NCI-H446 treated with DMSO at 0.1 percent for 48 hours (cell line): ENCODE measurements around the gene SPRY2.

ENCODE experiments used
- DNase-seq: peaks from one replicate; lab custom pipeline; 2025; lab: John Stamatoyannopoulos, UW

SPRY2 gene

GRCh38 chr13:80313668-80314256 lies 27.2 kb downstream of the SPRY2 start:
- no peak for DNase-seq

GRCh38 chr13:80312967-80313366 lies 28.0 kb downstream of the SPRY2 start:
- no peak for DNase-seq

DNA sequence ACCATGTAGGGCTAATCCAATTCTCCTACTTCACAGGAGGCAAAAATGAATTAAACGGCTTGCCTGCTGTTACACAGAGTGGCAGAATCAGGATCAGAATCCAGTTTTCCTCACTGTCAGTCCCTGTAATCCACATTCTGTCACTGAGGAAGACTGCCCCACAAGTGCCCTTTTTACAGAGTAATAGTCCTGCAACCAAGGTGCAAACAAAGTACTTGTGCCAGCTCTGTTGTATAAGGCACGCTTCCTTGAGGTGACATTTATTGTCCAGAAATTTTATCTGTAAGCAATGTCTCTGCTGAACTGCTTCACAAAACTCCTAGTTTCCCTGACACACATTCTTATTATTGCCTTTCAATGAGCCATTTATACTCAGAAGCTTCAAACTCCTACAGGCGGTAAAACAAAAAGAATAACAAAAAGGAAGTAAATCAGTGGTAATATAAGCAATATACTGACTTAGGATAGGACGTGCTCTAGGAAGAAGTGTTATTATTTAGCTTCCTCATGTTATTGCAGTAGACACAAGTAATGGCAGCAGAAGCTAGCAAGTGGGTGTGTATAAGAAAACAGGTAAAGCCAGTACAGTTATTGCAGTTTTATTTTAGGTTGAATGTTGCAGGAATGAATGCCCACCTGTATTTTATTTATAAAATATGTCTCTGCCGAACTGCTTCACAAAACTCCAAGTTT lies 28.8 kb downstream of the SPRY2 start:
- DNase-seq = no peak

GRCh38 chr13:80309926-80310325 lies 31.0 kb downstream of the SPRY2 start:
- no peak for DNase-seq

GRCh38 chr13:80307401-80307987 lies 33.4 kb downstream of the SPRY2 start:
- DNase-seq = no peak

DNA sequence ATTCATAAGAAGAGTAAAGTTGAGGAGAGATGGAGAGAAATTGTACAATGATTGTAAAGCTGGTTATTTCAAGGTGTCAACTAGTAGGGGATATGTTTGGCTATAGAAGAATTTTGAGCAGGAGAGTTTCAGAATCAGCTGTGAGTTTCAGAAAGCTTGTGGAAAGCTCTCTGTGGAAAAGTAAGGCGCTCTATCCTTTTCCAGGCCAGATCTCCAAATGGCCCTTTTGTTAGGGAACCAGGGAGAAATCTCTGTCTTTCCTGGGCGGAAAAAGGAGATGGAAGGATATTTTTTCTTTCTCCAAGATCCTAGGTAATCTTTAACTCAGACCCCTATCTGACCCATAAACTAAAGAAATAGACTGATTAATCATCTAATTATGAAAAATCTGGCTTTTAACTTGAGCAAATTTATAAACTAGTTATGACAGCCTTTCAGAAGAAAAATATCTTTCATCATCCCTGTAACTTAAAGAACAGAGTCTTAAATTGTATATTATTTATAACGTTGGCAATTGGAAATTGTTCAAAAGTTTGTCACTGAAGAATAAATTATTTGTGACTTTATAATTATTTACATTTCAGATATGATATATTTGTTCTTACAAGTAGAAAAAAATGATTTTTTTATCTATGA lies 34.5 kb downstream of the SPRY2 start:
- DNase-seq = no peak

DNA sequence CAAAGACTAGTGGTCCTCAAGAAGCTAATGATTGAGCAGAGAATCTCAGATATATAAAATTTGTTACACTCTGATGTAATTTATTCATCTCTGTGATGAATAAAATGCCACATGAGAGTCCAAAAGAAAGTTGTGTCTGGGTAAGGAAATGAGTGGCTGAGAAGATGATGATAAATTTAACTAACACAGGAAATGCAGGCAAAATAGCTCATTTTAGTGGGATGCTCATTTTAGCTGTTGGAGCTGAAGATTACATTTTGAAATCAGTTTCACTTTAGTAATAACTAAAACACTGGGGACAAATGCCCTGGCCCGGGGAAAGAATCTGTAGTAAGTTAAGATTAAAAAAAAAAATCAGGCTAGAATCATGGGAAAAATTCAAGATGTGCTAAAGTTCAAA lies 35.2 kb downstream of the SPRY2 start:
- DNase-seq = no peak

DNA sequence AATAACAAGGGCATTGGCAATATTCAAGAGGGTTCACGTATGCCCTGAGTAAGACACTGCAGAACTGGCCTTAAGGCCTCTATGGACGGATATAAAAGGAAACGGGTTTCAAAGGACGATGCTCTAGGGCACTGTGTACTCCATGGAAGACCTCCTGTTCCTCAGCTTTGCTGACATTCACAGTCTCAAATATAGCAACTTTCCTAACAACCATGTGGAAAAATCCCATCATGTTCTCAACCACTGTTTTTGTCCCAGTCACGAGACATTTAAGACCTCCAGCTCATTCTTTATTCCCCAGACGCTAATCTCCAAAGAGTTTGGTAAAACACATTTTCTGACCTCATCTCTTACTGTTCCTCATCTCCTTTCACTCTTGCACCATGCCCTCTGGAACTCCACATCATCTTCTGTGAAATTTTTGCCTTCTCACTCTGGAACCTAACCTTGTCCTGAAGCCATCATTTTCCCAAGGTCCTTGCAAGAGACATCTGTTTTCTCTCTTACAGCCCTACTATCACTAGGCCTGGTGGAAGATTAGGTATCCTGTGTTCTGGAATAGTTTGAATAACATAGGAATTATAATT lies 37.6 kb downstream of the SPRY2 start:
- no peak for DNase-seq

- DNase-seq = no peak
Observed at GRCh38 chr13:80299046-80299445, 41.9 kb downstream of the SPRY2 start.

- no peak for DNase-seq
Observed at GRCh38 chr13:80297503-80297902, 43.4 kb downstream of the SPRY2 start.

- no peak for DNase-seq
Observed at GRCh38 chr13:80297094-80297493, 43.8 kb downstream of the SPRY2 start.

- DNase-seq = no peak
Observed at GRCh38 chr13:80296638-80297037, 44.3 kb downstream of the SPRY2 start.

DNA sequence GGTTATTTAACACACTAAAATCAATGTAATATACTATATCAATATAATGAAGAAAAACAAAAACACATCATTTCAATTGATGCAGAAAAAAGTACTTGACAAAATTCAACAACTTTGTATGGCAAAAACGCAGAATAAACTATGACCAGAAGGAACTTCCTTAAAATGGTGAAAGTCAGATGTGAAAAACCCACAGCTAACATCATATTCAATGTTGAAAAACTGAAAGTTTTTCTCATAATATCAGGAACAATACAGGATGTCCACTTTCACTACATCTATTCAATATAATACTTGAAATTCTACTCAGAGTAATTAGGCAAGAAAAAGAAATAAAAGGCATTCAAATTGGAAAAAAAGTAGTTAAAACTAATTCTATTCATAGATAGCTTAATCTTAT lies 50.3 kb downstream of the SPRY2 start:
- DNase-seq = no peak
